SK-N-SH treated with all-trans-retinoic acid at 6 μM for 48 hours (cell line): Measurements from ENCODE around the gene BIRC2.

ENCODE experiments used
- BACH2 ChIP-seq: fragments of 250-450 bp; sonication (Bioruptor Pico); IDR thresholded peaks from 2 replicates; pipeline ENCODE4 v1.9.0; 2021; ENCODE audit warnings: mild to moderate bottlenecking, borderline replicate concordance
- CSRNP3 ChIP-seq: fragments of 250-450 bp; sonication (Bioruptor Pico); IDR thresholded peaks from 2 replicates; pipeline ENCODE4 v1.5.1; 2021; ENCODE audit warnings: mild to moderate bottlenecking, moderate library complexity
- PATZ1 ChIP-seq: fragments of 250-450 bp; sonication (Bioruptor Pico); IDR thresholded peaks from 2 replicates; pipeline ENCODE4 v1.8.0; 2020; ENCODE audit warnings: mild to moderate bottlenecking, moderate library complexity, borderline replicate concordance
- PPARA ChIP-seq: fragments of 250-450 bp; sonication (Bioruptor Pico); IDR thresholded peaks from 2 replicates; pipeline ENCODE4 v1.5.0; 2020; ENCODE audit warnings: mild to moderate bottlenecking, borderline replicate concordance
- RARB ChIP-seq: fragments of 250-450 bp; sonication (Bioruptor Pico); IDR thresholded peaks from 2 replicates; pipeline ENCODE4 v1.8.0; 2021; ENCODE audit warnings: mild to moderate bottlenecking, moderate library complexity

- TF ChIP-seq PATZ1 (CRISPR knock-in tag) (no peak), RARB (CRISPR knock-in tag) (no peak), PPARA (CRISPR knock-in tag) (no peak), CSRNP3 (no peak), BACH2 (CRISPR knock-in tag) (no peak)
Observed at GRCh38 chr11:102390667-102391465, 43.9 kb downstream of the BIRC2 start.
